ENCODE results near the gene PADI6. TPM values are rescaled to one million over a fixed set of nuclear protein-coding genes. Genes with fewer than 3 reads are reported as not detected.

Gene PADI6
- total RNA-seq, 1 experiment from 2014 or later, result not detected

GRCh38 chr1:17329610-17330009 lies 42.4 kb upstream of the PADI6 start:
- Histone ChIP-seq H2AFZ (ENCODE audit: low read depth, low read length, poor library complexity, severe bottlenecking) (no peak overlapping the region), H3K4me1 (ENCODE audit: control insufficient read depth in 1 of 2, insufficient read depth in 2 of 2, low read length in 2 of 2) (no peaks in the 10 kb centered on the region), H4K20me1 (ENCODE audit: insufficient read depth) (no peaks in the 10 kb centered on the region), H3K9me3 (ENCODE audit: control insufficient read depth in 1 of 2, insufficient read depth in 1 of 2, low read depth in 1 of 2, low read length in 2 of 2) (peaks cover 0 to 4% of the 10 kb centered on the region in 2 experiments; a peak in 1 of 4 replicates), H3K9ac (ENCODE audit: low read length) (no peak overlapping the region), H3K27me3 (ENCODE audit: insufficient read depth, low read length) (no peaks in the 10 kb centered on the region), H3K4me3 (replicated peaks in 1 of 2; ENCODE audit: low read depth in 1 of 2, low read length in 2 of 2) (no peak overlapping the region), H3K79me2 (ENCODE audit: insufficient read depth, low read length) (no peaks in the 10 kb centered on the region), H3K4me2 (ENCODE audit: low read length) (no peak overlapping the region), H3K36me3 (ENCODE audit: control insufficient read depth in 1 of 2, insufficient read depth in 2 of 2, low read length in 2 of 2) (no peaks in the 10 kb centered on the region), H3K9me2 (ENCODE audit: insufficient read depth) (no peaks in the 10 kb centered on the region), H3K27ac (ENCODE audit: low read depth, low read length) (no peak overlapping the region)
- no peak for DNase-seq (ENCODE audit: low read depth, low spot score)
- no peak for ATAC-seq
- ChIA-PET POLR2A (no interaction called here), RAD21 (ENCODE audit: low non-redundant PET in 1 of 2, low total read pairs in 2 of 2, uncharacterized antibody in 2 of 2, unreplicated experiment in 2 of 2) (no interaction called here), CTCF (no interaction called here)
- TF ChIP-seq MAX (IDR thresholded peaks at IDR 0.05) (no peak), SIN3A (IDR thresholded peaks at IDR 0.05; ENCODE audit: low read depth) (no peak), CBX3 (IDR thresholded peaks at IDR 0.05; ENCODE audit: low read depth) (0 out of 2 replicates have a peak, but pooled peaks have one; percentile 25), REST (IDR thresholded peaks at IDR 0.05; ENCODE audit: low read depth) (no peak), EZH2 (IDR thresholded peaks at IDR 0.05) (no peak), ZBTB33 (IDR thresholded peaks at IDR 0.05; ENCODE audit: extremely low read depth, insufficient replicate concordance, low read length) (no peak)
- BruUV-seq (replicated peaks), result no TSS peak
- intact Hi-C loops (cut with micrococcal nuclease), result no loop called here

Measured in HCT116 (cell line).